Measurements from ENCODE around the gene SMTNL2. TPM values are rescaled to one million over a fixed set of nuclear protein-coding genes. Genes with fewer than 3 reads are reported as not detected.

Gene SMTNL2
- total and polyA plus RNA-seq, 2 of the 4 experiments (the other 2 are of a cell fraction), result not detected

DNA sequence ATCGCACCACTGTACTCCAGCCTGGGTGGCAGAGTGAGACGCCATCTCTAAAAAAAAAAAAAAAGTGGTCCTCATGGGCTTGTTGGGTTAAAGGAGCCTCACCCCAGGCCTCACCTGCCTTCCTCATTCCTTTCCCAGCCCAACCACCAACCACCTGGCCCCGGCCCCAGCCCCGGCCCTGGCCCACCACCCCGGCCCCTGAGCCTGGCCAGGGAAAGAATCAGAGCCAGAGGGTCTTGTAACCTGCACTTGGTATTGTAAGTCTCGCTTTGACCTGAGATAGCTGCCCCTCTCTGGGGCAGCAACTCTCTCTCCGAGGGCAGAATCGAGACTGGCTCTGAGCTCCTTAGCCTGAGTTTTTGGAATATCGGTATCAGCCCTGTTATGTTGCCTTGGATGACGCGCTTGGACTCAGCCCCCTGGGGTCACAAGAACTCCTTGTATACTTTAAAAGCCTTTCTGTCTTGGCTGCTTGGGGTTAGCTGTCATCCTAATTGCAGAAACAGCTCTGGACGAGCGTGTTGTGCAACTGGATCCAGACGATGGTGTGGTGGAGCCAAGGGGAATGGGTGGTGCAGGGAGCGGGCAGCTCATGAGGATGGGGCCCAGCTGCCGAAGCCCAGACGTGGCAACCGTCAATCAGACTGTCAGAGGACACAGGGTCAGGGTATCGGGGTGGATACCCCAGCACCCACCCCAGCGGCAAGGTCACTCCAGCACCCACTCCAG is 14.6 kb downstream of the SMTNL2 start:
- DNase-seq (peak; percentile 51), ATAC-seq (ENCODE audit: low read depth) (peak; percentile 83)
- Histone ChIP-seq H3K9me3 (ENCODE audit: control insufficient read depth, insufficient read depth, low read length) (no peaks in the 10 kb centered on the region), H3K4me3 (ENCODE audit: insufficient read depth, low read depth, low read length) (no peak overlapping the region), H4K5ac (ENCODE audit: low read depth, low read length) (peak overlapping the region; percentile 6; the same call in 1 of the 2 replicates), H3K18ac (ENCODE audit: low read depth, low read length) (peak overlapping the region; percentile 46; the same call in 1 of the 2 replicates), H3K79me1 (ENCODE audit: low read depth in 1 of 2, low read length in 2 of 2) (no peaks in the 10 kb centered on the region), H2AFZ (replicated peaks; ENCODE audit: low read length, poor library complexity) (peak overlapping the region; percentile 51), H3K14ac (replicated peaks; ENCODE audit: low read depth, low read length) (0 out of 2 replicates have a peak overlapping the region, but pooled peaks have one; percentile 22), H3K27me3 (ENCODE audit: control insufficient read depth, insufficient read depth, low read length) (peaks cover 17% of the 10 kb centered on the region), H4K8ac (ENCODE audit: low read depth in 2 of 2, low read length in 2 of 2) (no peak overlapping the region), H3K4ac (ENCODE audit: low read depth, low read length) (no peak overlapping the region), H4K20me1 (ENCODE audit: insufficient read depth, low read length) (no peaks in the 10 kb centered on the region), H3K56ac (ENCODE audit: extremely low read depth, insufficient read depth, low read length) (no peak overlapping the region), H3K9ac (ENCODE audit: low read depth, low read length) (no peak overlapping the region; the same call in 1 of the 2 replicates), H3K9me1 (ENCODE audit: insufficient read depth, low read length) (peaks cover 3% of the 10 kb centered on the region; the same call in 1 of the 2 replicates), H3K4me1 (ENCODE audit: control insufficient read depth, insufficient read depth, low read length) (peaks cover 18% of the 10 kb centered on the region; the same call in 1 of the 2 replicates), H2BK120ac (ENCODE audit: low read depth, low read length) (no peak overlapping the region), H3K23ac (ENCODE audit: low read depth, low read length) (no peak overlapping the region; the same call in 1 of the 2 replicates), H3K4me2 (ENCODE audit: low read depth, low read length) (peak overlapping the region; percentile 30; the same call in 1 of the 2 replicates), H3K36me3 (ENCODE audit: control insufficient read depth, insufficient read depth, low read length) (no peaks in the 10 kb centered on the region), H3K27ac (ENCODE audit: insufficient read depth, low read length) (peak overlapping the region; percentile 61; the same call in 1 of the 2 replicates), H4K91ac (ENCODE audit: insufficient read depth, low read depth, low read length) (peak overlapping the region; percentile 56; the same call in 1 of the 2 replicates), H2BK5ac (ENCODE audit: low read depth, low read length, poor library complexity, severe bottlenecking) (no peak overlapping the region), H2BK15ac (ENCODE audit: low read depth, low read length) (no peak overlapping the region), H2BK20ac (ENCODE audit: low read depth, low read length) (no peak overlapping the region), H2AK9ac (replicated peaks; ENCODE audit: low read depth, low read length, poor library complexity) (peak overlapping the region; percentile 50), H2AK5ac (ENCODE audit: low read depth, low read length) (no peak overlapping the region)
- CTCF ChIA-PET, result interaction anchor here (0.6 kb wide), 1 partner anchor 463 kb away, joined by 3 read pairs; no protein-coding TSS in a partner anchor
- no TSS peak for BruUV-seq (replicated peaks)
- POLR2A ChIA-PET (ENCODE audit: unreplicated experiment), result no interaction called here
- intact Hi-C loops (cut with micrococcal nuclease) (no loop called here), dilution Hi-C loops (cut with HindIII; ENCODE audit: low sequenced_read_pairs, unreplicated experiment) (no loop called here), in situ Hi-C loops (cut with MboI; ENCODE audit: low sequenced_read_pairs) (no loop called here)
- 0% methylated on average over 4 of the region's 20 CpGs; no CpG with 5 or more reads in 1 of the 2 experiments for WGBS, 2 experiments (ENCODE audit: extremely low coverage in 2 of 2, insufficient read length in 1 of 2)
- TF ChIP-seq MXI1 (IDR thresholded peaks at IDR 0.05; ENCODE audit: borderline replicate concordance, low read depth, low read length) (0 out of 2 replicates have a peak, but pooled peaks have one; percentile 25), BHLHE40 (IDR thresholded peaks at IDR 0.05; ENCODE audit: low read depth, low read length) (no peak), CEBPB (IDR thresholded peaks at IDR 0.05; ENCODE audit: low read depth, low read length) (peak; percentile 88), SMC3 (IDR thresholded peaks at IDR 0.05; ENCODE audit: low read depth, low read length) (no peak)

Data from IMR-90 (cell line).